ENCODE results near the gene UNC5C. TPM values are rescaled to one million over a fixed set of nuclear protein-coding genes. Genes with fewer than 3 reads are reported as not detected.

UNC5C gene
- total and polyA plus RNA-seq, 8 donors: 0.13 to 14.3 (median 2.0) TPM

DNA sequence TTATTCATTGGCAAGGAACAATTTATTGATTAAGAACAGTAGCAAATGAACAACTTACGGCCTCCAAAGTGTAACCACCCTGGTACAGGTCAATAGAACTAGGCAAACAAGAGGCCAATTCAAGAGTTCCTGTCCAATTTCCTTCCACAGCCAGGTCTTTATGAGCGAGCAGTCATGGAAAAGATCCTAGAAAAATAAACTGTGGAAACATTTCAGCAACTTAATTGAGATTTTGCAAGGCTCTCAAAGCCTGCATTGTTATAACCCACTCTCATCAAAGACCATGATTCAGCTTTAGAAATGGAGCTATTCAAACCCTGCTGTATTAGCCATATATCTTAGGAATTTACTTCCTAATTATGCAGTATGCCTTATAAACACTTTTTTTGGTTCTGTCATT lies 43.6 kb downstream of the UNC5C start:
- TF ChIP-seq POLR2AphosphoS5 (IDR thresholded peaks at IDR 0.05) (no peak), EP300 (IDR thresholded peaks at IDR 0.05) (no peak), POLR2A (IDR thresholded peaks at IDR 0.05) (no peak)
- TF ChIP-seq, protein P1, sequence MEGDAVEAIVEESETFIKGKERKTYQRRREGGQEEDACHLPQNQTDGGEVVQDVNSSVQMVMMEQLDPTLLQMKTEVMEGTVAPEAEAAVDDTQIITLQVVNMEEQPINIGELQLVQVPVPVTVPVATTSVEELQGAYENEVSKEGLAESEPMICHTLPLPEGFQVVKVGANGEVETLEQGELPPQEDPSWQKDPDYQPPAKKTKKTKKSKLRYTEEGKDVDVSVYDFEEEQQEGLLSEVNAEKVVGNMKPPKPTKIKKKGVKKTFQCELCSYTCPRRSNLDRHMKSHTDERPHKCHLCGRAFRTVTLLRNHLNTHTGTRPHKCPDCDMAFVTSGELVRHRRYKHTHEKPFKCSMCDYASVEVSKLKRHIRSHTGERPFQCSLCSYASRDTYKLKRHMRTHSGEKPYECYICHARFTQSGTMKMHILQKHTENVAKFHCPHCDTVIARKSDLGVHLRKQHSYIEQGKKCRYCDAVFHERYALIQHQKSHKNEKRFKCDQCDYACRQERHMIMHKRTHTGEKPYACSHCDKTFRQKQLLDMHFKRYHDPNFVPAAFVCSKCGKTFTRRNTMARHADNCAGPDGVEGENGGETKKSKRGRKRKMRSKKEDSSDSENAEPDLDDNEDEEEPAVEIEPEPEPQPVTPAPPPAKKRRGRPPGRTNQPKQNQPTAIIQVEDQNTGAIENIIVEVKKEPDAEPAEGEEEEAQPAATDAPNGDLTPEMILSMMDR (IDR thresholded peaks at IDR 0.05): no peak
- WGBS, 5 donors: 18 to 45% (median 27%) methylated on average over 2 of the region's 2 CpGs
- H3K27ac ChIP-seq: no peak overlapping the region
- intact Hi-C loops (cut with DNase I; ENCODE audit: low total_unique reads): no loop called here
- DNase-seq: peak in 1 of 2 donors; percentile 26
- no peaks in the 10 kb centered on the region for H3K9me3 ChIP-seq
- no peaks in the 10 kb centered on the region for H3K36me3 ChIP-seq
- H3K4me1 ChIP-seq: no peaks in the 10 kb centered on the region
- H3K4me3 ChIP-seq: no peak overlapping the region
- no peaks in the 10 kb centered on the region for H3K27me3 ChIP-seq

DNA sequence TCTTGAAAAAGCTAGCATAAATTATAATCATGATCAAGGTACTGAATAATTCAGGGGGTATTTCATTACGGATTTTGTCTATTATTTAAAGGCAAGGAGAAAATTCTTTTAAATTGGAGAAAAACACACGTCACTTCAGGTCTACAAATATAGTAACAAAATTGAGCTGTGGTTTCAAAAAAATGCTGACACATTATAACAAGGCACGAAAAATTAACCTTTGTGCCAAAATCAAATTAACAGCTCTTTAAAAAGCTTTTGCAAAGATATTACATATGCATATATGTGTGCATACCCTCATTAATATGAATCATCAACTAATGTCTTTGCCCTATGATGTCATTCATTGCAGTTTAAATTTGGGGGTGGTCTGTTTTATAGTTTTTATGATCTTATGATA lies 44.3 kb downstream of the UNC5C start:
- no peak for DNase-seq
- no peaks in the 10 kb centered on the region for H3K4me1 ChIP-seq
- H3K36me3 ChIP-seq: no peaks in the 10 kb centered on the region
- no peak overlapping the region for H3K4me3 ChIP-seq
- intact Hi-C loops (cut with DNase I; ENCODE audit: low total_unique reads): no loop called here
- no peak for TF ChIP-seq POLR2AphosphoS5 (IDR thresholded peaks at IDR 0.05)
- no peak for TF ChIP-seq EP300 (IDR thresholded peaks at IDR 0.05)
- TF ChIP-seq POLR2A (IDR thresholded peaks at IDR 0.05): no peak
- TF ChIP-seq, protein P1 (IDR thresholded peaks at IDR 0.05): no peak
- WGBS, 5 donors: 71 to 87% (median 82%) methylated on average over 3 of the region's 3 CpGs
- H3K27me3 ChIP-seq: no peaks in the 10 kb centered on the region
- H3K27ac ChIP-seq: no peak overlapping the region
- H3K9me3 ChIP-seq: no peaks in the 10 kb centered on the region

DNA sequence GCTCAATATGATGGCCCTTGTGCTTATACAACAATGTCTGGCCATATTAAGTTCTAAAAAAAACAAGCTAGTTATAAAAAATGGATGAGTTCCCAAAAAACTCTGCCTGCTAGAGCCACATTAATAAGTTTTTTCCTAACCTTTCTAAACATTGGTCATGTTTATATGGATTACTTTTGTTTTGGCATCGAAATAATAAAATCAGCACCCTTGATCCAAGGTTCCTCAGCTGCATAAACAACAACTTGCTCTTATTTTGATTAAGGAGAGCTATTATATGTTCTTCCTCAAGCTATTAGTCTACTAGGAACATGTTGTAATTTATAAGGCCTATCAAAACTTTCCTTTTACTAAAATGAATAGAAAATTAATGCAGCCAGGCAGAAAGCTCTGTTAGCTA lies 48.4 kb downstream of the UNC5C start:
- H3K27ac ChIP-seq: no peak overlapping the region
- no peaks in the 10 kb centered on the region for H3K27me3 ChIP-seq
- intact Hi-C loops (cut with DNase I; ENCODE audit: low total_unique reads): no loop called here
- H3K9me3 ChIP-seq: no peaks in the 10 kb centered on the region
- no peak overlapping the region for H3K4me3 ChIP-seq
- 43 to 68% (median 52%) methylated on average over 1 of the region's 1 CpG for WGBS, 5 donors
- H3K4me1 ChIP-seq: no peaks in the 10 kb centered on the region
- no peaks in the 10 kb centered on the region for H3K36me3 ChIP-seq
- no peak for TF ChIP-seq POLR2A (IDR thresholded peaks at IDR 0.05)
- no peak for TF ChIP-seq EP300 (IDR thresholded peaks at IDR 0.05)
- TF ChIP-seq, protein P1 (IDR thresholded peaks at IDR 0.05): no peak
- no peak for TF ChIP-seq POLR2AphosphoS5 (IDR thresholded peaks at IDR 0.05)
- DNase-seq: peak in 1 of 2 donors; percentile 10

DNA sequence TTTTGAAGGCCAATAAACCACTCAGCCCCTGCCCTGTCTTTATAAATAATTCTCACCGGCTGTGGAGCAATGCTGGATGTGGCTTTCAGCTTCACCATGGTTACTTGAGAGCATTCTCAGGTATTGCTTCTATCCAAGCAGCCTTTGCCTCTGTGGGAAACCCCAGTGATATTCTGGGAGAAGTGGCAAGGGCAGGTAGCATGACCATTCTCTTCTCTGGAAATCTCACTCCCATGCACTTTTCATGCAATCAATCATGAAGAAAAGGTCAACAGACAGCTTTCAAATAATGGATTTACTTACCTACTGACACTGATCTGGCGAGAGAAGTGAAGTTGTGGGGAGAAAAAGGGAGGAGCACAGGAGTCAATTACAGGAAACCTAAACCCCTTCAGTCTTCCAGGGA lies 49.5 kb downstream of the UNC5C start:
- TF ChIP-seq EP300 (IDR thresholded peaks at IDR 0.05) (no peak), POLR2A (IDR thresholded peaks at IDR 0.05) (no peak), POLR2AphosphoS5 (IDR thresholded peaks at IDR 0.05) (no peak)
- TF ChIP-seq, protein P1 (IDR thresholded peaks at IDR 0.05): no peak
- WGBS, 5 donors: 49 to 72% (median 63%) methylated on average over 2 of the region's 2 CpGs
- H3K27me3 ChIP-seq: no peaks in the 10 kb centered on the region

More for the DNA sequence above, 49.5 kb downstream of the UNC5C start:
- Histone ChIP-seq H3K9me3 (no peaks in the 10 kb centered on the region), H3K4me1 (no peaks in the 10 kb centered on the region), H3K27ac (no peak overlapping the region), H3K36me3 (no peaks in the 10 kb centered on the region), H3K4me3 (no peak overlapping the region)
- no peak for DNase-seq
- intact Hi-C loops (cut with DNase I; ENCODE audit: low total_unique reads): no loop called here
